ENCODE measurements around the gene SGO2. TPM values are rescaled to one million over a fixed set of nuclear protein-coding genes. Genes with fewer than 3 reads are reported as not detected.

The SGO2 gene
- polyA plus RNA-seq (2013, experiment 1 of 2; ENCODE audit: insufficient read length): 12.7 TPM
- polyA plus RNA-seq (2013, experiment 2 of 2; ENCODE audit: insufficient read length): 11.9 TPM

GRCh38 chr2:200525882-200526651 lies at the start of gene SGO2:
SGO2 (plus strand) TSS chr2:200526207; CDS start chr2:200532976, 6,769 bp downstream.
- peak; percentile 93 for DNase-seq

- DNase-seq: no peak
These were observed 49.2 kb upstream of the SGO2 start for GRCh38 chr2:200476836-200477235.

GRCh38 chr2:200477667-200478131 lies 48.3 kb upstream of the SGO2 start:
- DNase-seq: no peak

GRCh38 chr2:200479692-200480265 lies 46.2 kb upstream of the SGO2 start:
- DNase-seq: peak; percentile 76

GRCh38 chr2:200482194-200482593 lies 43.8 kb upstream of the SGO2 start:
- DNase-seq: no peak

- DNase-seq: no peak
These were observed 42.2 kb upstream of the SGO2 start for GRCh38 chr2:200483729-200484198.

- no peak for DNase-seq
These were observed 41.1 kb upstream of the SGO2 start for GRCh38 chr2:200484934-200485333.

GRCh38 chr2:200486529-200486928 lies 39.5 kb upstream of the SGO2 start:
- peak; percentile 31 for DNase-seq

- no peak for DNase-seq
These were observed 37.8 kb upstream of the SGO2 start for GRCh38 chr2:200488169-200488568.

GRCh38 chr2:200490001-200490400 lies 36.0 kb upstream of the SGO2 start:
- DNase-seq: no peak

- no peak for DNase-seq
These were observed 33.4 kb upstream of the SGO2 start for GRCh38 chr2:200492656-200493055.

- DNase-seq: no peak
These were observed 32.0 kb upstream of the SGO2 start for GRCh38 chr2:200494048-200494447.

- no peak for DNase-seq
These were observed 29.3 kb upstream of the SGO2 start for GRCh38 chr2:200496696-200497095.

GRCh38 chr2:200498402-200499162 lies 27.4 kb upstream of the SGO2 start:
- DNase-seq: peak; percentile 39

GRCh38 chr2:200502196-200502595 lies 23.8 kb upstream of the SGO2 start:
- DNase-seq: no peak

- no peak for DNase-seq
These were observed 19.3 kb upstream of the SGO2 start for GRCh38 chr2:200506679-200507078.

GRCh38 chr2:200507179-200507578 lies 18.8 kb upstream of the SGO2 start:
- DNase-seq: no peak

- DNase-seq: no peak
These were observed 16.8 kb upstream of the SGO2 start for GRCh38 chr2:200509235-200509611.

GRCh38 chr2:200509612-200510433 lies 16.2 kb upstream of the SGO2 start, which contains the start of gene KCTD18:
KCTD18 (minus strand) TSS chr2:200510068; CDS start chr2:200507016, 3,052 bp downstream.
- DNase-seq: peak; percentile 82

GRCh38 chr2:200515155-200515554 lies 10.9 kb upstream of the SGO2 start:
- no peak for DNase-seq

- DNase-seq: no peak
These were observed 2.8 kb upstream of the SGO2 start for GRCh38 chr2:200523158-200523557.

GRCh38 chr2:200523604-200524003 lies 2.4 kb upstream of the SGO2 start:
- no peak for DNase-seq
